ENCODE measurements around the gene EHBP1.

EHBP1 gene

GRCh38 chr2:62785810-62786597, 80.5 kb downstream of the EHBP1 start:
- DNase-seq, result no peak

- no peak for DNase-seq
These were observed 81.9 kb downstream of the EHBP1 start for GRCh38 chr2:62787386-62787785.

- DNase-seq, result no peak
These were observed 84.0 kb downstream of the EHBP1 start for GRCh38 chr2:62789518-62789917.

GRCh38 chr2:62789918-62790317, 84.4 kb downstream of the EHBP1 start:
- DNase-seq, result no peak

GRCh38 chr2:62792408-62792807, 86.9 kb downstream of the EHBP1 start:
- no peak for DNase-seq

- DNase-seq, result no peak
These were observed 87.7 kb downstream of the EHBP1 start for GRCh38 chr2:62793213-62793612.

- DNase-seq, result no peak
These were observed 89.3 kb downstream of the EHBP1 start for GRCh38 chr2:62794791-62795190.

- no peak for DNase-seq
These were observed 89.8 kb downstream of the EHBP1 start for GRCh38 chr2:62795341-62795740.

- no peak for DNase-seq
These were observed 91.6 kb downstream of the EHBP1 start for GRCh38 chr2:62797107-62797506.

- no peak for DNase-seq
These were observed 95.1 kb downstream of the EHBP1 start for GRCh38 chr2:62800618-62801017.

GRCh38 chr2:62801110-62801509, 95.6 kb downstream of the EHBP1 start:
- no peak for DNase-seq

GRCh38 chr2:62801814-62802523, 96.5 kb downstream of the EHBP1 start:
- DNase-seq, result no peak

GRCh38 chr2:62803961-62804360, 98.4 kb downstream of the EHBP1 start:
- no peak for DNase-seq

- no peak for DNase-seq
These were observed 100.7 kb downstream of the EHBP1 start for GRCh38 chr2:62806231-62806630.

- DNase-seq, result no peak
These were observed 103.0 kb downstream of the EHBP1 start for GRCh38 chr2:62808554-62808953.

GRCh38 chr2:62811086-62811485, 105.6 kb downstream of the EHBP1 start:
- no peak for DNase-seq

GRCh38 chr2:62811972-62812371, 106.5 kb downstream of the EHBP1 start:
- DNase-seq, result no peak

GRCh38 chr2:62812921-62813825, 107.7 kb downstream of the EHBP1 start:
- DNase-seq, result no peak

- no peak for DNase-seq
These were observed 108.6 kb downstream of the EHBP1 start for GRCh38 chr2:62814123-62814522.

- no peak for DNase-seq
These were observed 111.8 kb downstream of the EHBP1 start for GRCh38 chr2:62817348-62817747.

- DNase-seq, result no peak
These were observed 112.6 kb downstream of the EHBP1 start for GRCh38 chr2:62817995-62818713.

GRCh38 chr2:62822549-62822948, 117.0 kb downstream of the EHBP1 start:
- no peak for DNase-seq

GRCh38 chr2:62824388-62824787, 118.9 kb downstream of the EHBP1 start:
- DNase-seq, result no peak

Data from effector CD8-positive, alpha-beta T cell (primary cell).